Measurements from ENCODE around the gene GALNT10. TPM values are rescaled to one million over a fixed set of nuclear protein-coding genes. Genes with fewer than 3 reads are reported as not detected.
"Not testable (repeated sequence)": the region's sequence is repeated elsewhere in the genome, so short reads cannot be mapped to it uniquely, and the experiment has no call there.

GALNT10 gene, protein sequence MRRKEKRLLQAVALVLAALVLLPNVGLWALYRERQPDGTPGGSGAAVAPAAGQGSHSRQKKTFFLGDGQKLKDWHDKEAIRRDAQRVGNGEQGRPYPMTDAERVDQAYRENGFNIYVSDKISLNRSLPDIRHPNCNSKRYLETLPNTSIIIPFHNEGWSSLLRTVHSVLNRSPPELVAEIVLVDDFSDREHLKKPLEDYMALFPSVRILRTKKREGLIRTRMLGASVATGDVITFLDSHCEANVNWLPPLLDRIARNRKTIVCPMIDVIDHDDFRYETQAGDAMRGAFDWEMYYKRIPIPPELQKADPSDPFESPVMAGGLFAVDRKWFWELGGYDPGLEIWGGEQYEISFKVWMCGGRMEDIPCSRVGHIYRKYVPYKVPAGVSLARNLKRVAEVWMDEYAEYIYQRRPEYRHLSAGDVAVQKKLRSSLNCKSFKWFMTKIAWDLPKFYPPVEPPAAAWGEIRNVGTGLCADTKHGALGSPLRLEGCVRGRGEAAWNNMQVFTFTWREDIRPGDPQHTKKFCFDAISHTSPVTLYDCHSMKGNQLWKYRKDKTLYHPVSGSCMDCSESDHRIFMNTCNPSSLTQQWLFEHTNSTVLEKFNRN
- total RNA-seq (2014; rRNA removed; shearing (Covaris generic)), result 18.1 and 18.6 TPM in 2 replicates

DNA sequence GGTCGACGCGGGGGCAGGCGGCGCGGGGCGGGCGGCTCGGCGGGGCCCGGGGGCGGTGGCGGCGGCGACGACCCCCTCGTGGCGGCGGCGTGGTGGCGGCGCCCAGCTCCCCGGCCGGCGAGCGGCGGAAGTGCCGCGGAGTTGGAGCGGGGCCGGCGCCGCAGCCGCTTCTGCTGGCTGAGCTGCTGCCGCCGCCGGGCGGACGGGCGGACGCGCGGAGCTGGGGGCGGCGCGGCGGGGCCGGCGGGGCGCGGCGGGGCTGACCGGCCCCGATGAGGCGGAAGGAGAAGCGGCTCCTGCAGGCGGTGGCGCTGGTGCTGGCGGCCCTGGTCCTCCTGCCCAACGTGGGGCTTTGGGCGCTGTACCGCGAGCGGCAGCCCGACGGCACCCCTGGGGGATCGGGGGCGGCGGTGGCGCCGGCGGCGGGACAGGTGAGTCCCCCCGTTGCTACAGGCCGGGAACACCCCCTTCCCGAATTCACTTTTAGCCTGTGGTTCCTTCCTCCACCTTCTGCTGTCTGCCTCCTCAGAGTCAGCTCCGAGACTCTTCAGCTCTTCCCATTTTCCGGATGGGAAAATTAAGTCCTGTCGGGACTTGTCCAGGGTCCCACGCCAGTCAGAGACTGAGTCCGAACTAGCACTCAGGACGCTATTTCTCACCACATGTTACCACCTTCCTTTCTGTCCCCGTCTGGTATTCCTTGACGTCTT is at the start of gene GALNT10:
TSS of gene GALNT10 (plus strand) at position 139 of the 710 bp plus-strand sequence. CDS start at position 273, 134 bp downstream.
- peak within 1 kb of the TSS; percentile 74 for H3K4me3 ChIP-seq
- DNase-seq, result peak; percentile 56 to 68
- H3K27me3 ChIP-seq, result no peaks in the 10 kb centered on the region
- H3K27ac ChIP-seq, result peak within 1 kb of the TSS; percentile 28
- no peaks in the 10 kb centered on the region for H3K9me3 ChIP-seq (replicated peaks)
- no peaks in the 10 kb centered on the region for H3K36me3 ChIP-seq
- peaks cover 11% of the 10 kb centered on the region for H3K4me1 ChIP-seq

DNA sequence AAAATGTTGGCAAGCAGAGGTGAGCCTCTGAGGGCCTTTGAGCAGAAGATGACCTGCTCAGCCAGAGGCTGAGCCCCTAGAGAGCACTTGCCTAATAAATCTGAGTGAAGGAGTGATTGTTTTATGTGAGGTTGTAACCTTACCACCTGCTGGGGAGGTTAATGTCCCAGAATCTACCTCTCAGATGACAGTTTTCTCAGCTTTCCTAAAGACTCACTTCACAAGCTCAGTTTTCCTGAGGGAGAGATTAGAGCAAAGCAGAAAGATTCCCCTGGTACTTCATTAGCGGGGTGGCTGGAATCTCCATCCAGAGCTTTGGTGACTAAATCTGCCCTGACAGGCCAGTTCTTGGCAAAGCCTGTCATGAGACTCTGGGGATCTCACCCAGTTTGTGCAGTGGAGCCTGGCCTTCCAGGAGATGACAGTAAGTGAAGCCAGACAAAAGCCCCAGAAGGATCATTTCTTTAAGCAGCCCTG is 48.8 kb upstream of the GALNT10 start:
- Histone ChIP-seq H3K4me3 (no peak overlapping the region), H3K9me3 (replicated peaks) (no peaks in the 10 kb centered on the region), H3K27ac (no peak overlapping the region), H3K27me3 (peaks cover 14% of the 10 kb centered on the region; the same call in 1 of the 2 replicates), H3K36me3 (no peaks in the 10 kb centered on the region), H3K4me1 (peaks cover 9% of the 10 kb centered on the region; the same call in 1 of the 2 replicates)
- no peak for DNase-seq

DNA sequence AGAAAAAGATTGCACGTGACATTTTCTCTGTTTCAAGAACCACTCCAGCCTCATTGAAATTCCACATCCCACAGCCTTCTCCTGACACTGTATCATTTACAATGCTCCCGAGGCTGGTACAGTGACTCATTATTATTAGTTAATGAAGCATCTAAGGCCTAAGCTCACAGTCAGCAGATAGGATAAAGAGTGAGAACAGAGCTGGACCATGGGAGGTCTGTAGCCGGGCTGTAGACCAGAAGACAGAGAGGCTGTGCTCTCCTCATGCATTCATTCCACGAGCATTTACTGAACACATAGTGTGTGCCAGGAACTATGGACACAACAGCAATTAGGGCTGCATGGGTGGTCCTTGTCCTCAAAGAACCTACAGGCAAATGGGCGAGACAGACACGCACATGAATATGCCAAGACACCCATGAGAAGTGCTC is 47.3 kb upstream of the GALNT10 start:
- Histone ChIP-seq H3K27ac (no peak overlapping the region), H3K4me1 (peaks cover 9% of the 10 kb centered on the region; the same call in 1 of the 2 replicates), H3K4me3 (no peak overlapping the region), H3K9me3 (replicated peaks) (no peaks in the 10 kb centered on the region), H3K27me3 (peaks cover 10% of the 10 kb centered on the region; the same call in 1 of the 2 replicates), H3K36me3 (no peaks in the 10 kb centered on the region)
- DNase-seq, result peak; percentile 52 to 54

DNA sequence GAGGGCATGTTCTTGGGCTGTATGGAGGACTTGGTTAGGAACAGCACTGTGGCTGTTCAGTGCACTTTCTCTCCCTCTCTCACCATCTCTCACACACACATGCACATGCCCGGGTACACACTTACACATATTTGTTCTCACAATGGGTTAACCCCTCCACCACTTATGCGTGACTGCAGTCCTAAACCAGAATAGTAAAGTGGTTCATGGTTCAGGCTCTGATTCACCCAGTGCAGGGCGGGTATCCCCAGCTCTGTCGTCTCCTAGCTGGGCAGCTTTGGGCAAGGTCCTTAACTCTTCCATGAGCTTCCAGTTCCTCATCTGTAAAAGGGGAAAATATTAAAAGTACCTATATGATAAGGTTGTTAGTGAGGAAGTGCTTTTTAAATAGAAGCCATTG is 45.3 kb upstream of the GALNT10 start:
- no peak for DNase-seq
- no peaks in the 10 kb centered on the region for H3K36me3 ChIP-seq
- no peaks in the 10 kb centered on the region for H3K27me3 ChIP-seq
- no peak overlapping the region for H3K27ac ChIP-seq
- no peak overlapping the region for H3K4me3 ChIP-seq
- peaks cover 9% of the 10 kb centered on the region; the same call in 1 of the 2 replicates for H3K4me1 ChIP-seq
- no peaks in the 10 kb centered on the region for H3K9me3 ChIP-seq (replicated peaks)

DNA sequence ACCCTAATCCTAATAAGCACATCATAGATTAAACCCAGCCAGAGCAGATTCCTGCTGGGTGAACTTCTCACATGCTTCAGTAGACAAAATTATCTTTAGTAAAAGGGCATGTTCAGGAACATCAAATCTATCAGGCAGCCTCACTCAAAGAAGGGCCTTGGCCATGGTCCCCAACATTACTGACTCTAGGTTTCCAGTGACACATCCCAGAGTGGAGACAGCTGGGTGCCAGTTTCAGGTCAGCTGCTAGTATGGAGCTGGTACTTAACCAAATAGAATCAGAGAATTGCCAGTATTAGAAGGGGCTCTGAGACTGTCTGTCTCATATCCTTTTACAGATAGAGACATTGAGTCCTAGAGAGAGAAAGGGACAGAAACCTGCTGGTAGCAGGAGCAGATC is 44.1 kb upstream of the GALNT10 start:
- no peak for DNase-seq
- Histone ChIP-seq H3K4me1 (peaks cover 9% of the 10 kb centered on the region; the same call in 1 of the 2 replicates), H3K27ac (no peak overlapping the region), H3K36me3 (no peaks in the 10 kb centered on the region), H3K27me3 (peaks cover 4% of the 10 kb centered on the region; the same call in 1 of the 2 replicates), H3K9me3 (replicated peaks) (no peaks in the 10 kb centered on the region), H3K4me3 (no peak overlapping the region)

DNA sequence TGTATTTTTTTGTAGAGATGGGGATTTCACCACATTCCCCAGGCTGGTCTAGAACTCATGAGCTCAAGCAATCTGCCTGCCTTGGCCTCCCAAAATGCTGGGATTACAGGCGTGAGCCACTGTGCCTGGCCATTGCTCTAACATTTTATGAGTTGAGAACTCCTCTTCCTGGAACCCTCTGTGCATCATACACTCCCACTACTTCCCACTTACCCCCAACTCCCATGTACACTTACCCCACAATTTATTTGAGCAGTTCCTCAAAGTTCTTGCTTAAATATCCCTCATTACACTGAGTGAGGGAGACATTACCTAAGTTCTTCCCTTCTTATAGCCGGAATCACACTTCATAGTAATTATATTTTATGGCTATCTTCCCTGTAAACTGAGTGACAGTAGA is 42.9 kb upstream of the GALNT10 start:
- Histone ChIP-seq H3K36me3 (no peaks in the 10 kb centered on the region), H3K27ac (no peak overlapping the region), H3K27me3 (peaks cover 4% of the 10 kb centered on the region; the same call in 1 of the 2 replicates), H3K4me3 (no peak overlapping the region), H3K4me1 (peaks cover 9% of the 10 kb centered on the region; the same call in 1 of the 2 replicates), H3K9me3 (replicated peaks) (no peaks in the 10 kb centered on the region)
- DNase-seq, result no peak

DNA sequence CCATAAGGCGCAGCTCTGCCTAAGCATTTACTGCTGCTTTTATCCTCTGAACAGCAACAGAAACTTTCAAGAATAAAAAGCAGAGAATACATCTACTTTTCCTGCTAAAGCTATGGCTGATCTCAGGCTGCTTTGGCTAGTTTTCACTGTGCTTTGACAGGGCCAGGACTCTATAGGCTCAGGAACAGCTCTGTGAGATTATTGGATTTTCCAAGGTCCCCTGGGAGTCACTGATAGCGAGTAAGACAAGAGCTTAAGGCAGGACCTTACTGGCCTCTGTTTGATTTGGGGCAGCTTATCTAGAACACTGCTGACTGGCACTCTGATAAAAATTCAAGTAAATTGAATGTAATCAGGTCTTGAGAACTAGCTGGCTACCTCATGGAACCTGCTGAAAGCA is 40.1 kb upstream of the GALNT10 start:
- not testable (repeated sequence) for H3K4me1 ChIP-seq; H3K9me3 ChIP-seq (replicated peaks); H3K4me3 ChIP-seq; H3K27ac ChIP-seq; H3K36me3 ChIP-seq; H3K27me3 ChIP-seq; DNase-seq

DNA sequence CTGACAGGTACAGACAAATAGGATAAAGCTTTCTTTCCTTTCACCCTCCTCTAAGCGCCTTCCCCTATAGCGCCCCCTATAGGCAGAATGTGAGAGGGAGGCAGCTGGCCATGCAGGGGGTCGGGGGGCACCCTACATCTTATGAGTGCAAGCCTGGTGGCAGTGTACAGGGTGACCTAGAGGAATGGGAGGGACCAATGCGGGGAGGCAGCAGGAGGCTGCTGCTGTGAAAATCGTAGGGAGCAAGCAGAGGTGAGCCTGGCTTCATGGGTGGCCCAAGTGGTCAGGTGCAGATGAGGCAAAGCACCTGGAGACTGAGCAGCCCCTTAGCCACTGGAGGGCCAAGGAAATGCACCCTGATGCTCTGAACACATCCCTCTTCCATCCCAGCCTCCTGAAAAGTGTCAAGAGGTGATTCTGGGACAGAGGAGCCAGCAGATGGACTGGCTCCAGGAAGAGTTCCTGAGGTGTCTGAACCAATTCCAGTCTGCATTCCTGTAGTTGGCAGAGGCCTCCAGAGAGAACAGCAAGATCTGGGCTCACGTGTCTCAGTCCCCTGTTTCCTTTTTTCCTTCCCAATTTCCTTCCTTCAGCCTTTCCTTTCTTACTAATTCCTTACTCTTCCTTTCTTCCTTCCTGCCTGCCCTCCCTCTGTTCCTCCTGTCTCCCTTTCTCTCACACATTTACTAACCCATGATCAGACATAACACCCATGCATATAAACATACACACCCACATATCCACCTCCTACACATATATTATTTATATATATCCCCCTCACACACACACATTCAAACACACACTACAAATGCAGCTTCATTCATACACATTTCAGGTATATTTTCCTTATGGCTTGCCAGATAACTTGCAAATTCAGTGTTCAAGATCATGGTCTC is 32.8 kb upstream of the GALNT10 start:
- Histone ChIP-seq H3K4me1 (no peaks in the 10 kb centered on the region), H3K36me3 (no peaks in the 10 kb centered on the region), H3K27ac (no peak overlapping the region), H3K27me3 (no peaks in the 10 kb centered on the region), H3K9me3 (replicated peaks) (no peaks in the 10 kb centered on the region), H3K4me3 (no peak overlapping the region)
- DNase-seq, result no peak

DNA sequence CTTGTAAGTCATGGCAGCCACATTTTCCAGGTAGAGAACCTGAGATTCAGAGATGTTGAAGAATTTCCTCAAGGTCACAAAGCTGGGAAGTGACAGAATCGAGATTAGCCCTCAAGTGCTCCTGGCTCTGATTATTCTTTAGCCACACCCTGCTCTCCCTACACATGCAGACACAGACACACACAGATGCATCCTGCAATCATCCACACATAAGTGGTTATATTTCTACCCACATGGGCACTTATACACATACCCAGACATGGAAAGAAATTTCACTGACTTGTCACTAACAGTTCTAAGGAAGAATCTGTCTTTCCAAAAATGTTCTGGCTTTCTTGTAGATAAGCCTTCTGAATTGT is 32.2 kb upstream of the GALNT10 start:
- H3K9me3 ChIP-seq (replicated peaks), result no peaks in the 10 kb centered on the region

DNA sequence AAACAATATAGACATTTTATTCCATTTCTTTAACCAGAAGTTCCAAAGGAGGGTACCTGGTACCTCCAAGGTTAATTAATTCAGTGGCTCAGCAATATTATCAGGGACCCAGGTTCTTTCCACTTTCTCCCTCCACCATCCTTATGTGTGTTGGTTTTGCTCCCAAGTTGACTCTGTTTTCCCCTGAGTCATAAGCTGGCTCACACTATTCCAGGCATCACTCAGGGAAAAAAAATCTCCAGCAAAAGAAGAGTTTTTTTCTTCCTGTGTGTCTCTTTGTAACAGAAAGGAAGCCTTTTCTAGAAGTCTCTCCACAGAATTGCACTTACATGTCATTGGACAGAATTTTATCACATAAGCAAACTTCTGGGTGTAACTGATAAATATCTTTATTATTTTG is 31.2 kb upstream of the GALNT10 start:
- Histone ChIP-seq H3K4me3 (no peak overlapping the region), H3K27me3 (no peaks in the 10 kb centered on the region), H3K9me3 (replicated peaks) (no peaks in the 10 kb centered on the region), H3K4me1 (peaks cover 13% of the 10 kb centered on the region), H3K27ac (no peak overlapping the region), H3K36me3 (no peaks in the 10 kb centered on the region)
- no peak for DNase-seq

More for the DNA sequence above, 32.2 kb upstream of the GALNT10 start:
- no peak for DNase-seq
- Histone ChIP-seq H3K27me3 (no peaks in the 10 kb centered on the region), H3K4me1 (peaks cover 4% of the 10 kb centered on the region), H3K4me3 (no peak overlapping the region), H3K27ac (no peak overlapping the region), H3K36me3 (no peaks in the 10 kb centered on the region)

DNA sequence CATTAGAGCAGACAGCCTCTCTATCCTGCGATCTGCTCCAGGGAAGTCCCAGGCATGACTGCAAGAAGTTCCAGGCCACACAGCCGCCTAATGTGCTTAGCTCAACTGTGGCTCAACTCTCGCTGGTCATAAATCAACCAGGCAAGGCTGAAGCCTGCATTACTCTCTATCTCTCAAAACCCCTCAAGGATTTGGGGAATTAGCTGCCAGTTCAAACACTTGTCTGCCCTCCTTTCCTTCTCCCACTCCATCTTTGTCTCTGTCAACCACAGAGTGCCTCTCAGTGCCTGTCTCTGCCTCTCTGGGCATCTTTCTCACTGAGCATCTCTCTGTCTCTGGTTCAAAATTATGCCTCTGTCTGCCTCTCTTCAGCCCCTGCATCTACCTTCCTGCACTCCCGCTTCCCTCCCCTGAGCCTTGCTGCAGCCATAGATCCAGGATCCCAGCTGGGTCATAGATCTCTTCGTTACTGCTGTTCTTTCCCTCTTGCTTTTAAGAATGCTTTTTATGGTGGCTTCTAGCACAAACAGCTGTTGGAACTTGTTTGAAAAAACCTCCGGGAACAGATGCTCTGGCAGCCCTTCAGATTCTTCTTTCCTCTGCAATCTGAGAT is 27.9 kb upstream of the GALNT10 start:
- Histone ChIP-seq H3K4me3 (peak overlapping the region; percentile 4), H3K27ac (peak overlapping the region; percentile 36), H3K36me3 (no peaks in the 10 kb centered on the region), H3K27me3 (no peaks in the 10 kb centered on the region), H3K4me1 (peaks cover 18% of the 10 kb centered on the region), H3K9me3 (replicated peaks) (no peaks in the 10 kb centered on the region)
- peak; percentile 65 to 83 for DNase-seq

DNA sequence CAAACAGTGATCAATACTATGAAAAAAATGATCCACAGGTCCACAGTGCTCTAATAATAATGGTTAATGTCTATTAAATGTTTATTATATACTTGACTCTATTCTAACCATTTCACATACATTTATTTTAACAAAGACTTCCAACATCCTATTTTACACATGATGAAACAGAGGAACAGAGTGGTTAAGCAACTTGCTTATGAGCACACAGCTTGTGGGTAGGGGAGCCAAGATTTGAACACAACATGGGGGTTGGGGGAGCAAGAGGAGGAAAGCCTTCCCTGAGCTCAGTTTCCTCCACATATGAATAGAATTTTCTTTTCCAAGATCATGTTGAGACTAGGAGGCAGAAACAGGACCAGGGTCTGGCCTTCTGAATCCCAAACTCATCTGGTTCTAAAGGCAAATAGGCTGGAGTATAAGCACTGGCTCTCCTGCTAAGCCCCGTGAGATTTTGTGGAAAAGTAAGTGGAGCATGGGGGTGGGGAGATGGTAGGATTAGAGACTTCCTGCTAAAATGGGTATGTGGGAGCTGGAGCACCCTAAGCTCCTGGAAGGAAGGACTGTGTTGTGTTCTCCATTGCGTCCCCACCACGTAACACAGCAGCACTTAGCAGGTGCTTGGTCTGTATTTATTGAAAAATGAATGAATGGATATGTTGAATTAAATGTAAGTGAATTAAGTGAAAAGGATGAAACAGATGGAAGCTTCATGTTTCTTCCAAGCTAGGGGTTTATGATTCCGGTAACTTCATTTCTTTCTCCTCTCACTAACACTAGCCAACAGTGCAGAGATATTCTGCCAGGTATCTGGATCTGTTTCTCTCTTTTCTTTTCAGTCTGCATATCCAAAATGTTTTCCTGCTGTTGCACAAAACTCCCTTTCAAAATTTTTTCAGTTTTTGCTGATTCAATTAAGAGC is 26.9 kb upstream of the GALNT10 start:
- peaks cover 18% of the 10 kb centered on the region for H3K4me1 ChIP-seq
- H3K27me3 ChIP-seq, result no peaks in the 10 kb centered on the region
- no peak overlapping the region for H3K27ac ChIP-seq
- peak; percentile 21 to 62 for DNase-seq
- no peak overlapping the region for H3K4me3 ChIP-seq
- H3K9me3 ChIP-seq (replicated peaks), result no peaks in the 10 kb centered on the region
- no peaks in the 10 kb centered on the region for H3K36me3 ChIP-seq

DNA sequence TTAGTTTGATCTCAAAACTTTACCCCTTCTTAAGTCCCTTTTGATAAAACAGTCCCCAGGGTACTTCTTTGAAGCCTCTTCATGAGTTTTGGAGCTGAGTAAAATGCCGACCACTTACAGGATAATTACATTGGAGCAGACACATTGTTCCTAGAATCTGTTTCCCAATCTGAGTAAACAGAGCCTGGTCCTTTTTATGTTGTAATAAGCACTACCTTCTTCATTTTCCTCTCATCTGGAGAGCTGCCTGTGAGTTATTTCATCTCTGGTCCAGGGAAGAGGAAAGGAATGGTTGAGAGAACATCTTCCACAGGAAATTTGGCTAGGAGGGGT is 26.3 kb upstream of the GALNT10 start:
- no peaks in the 10 kb centered on the region for H3K36me3 ChIP-seq
- H3K9me3 ChIP-seq (replicated peaks), result no peaks in the 10 kb centered on the region
- H3K4me1 ChIP-seq, result peaks cover 18% of the 10 kb centered on the region
- DNase-seq, result no peak
- no peaks in the 10 kb centered on the region for H3K27me3 ChIP-seq
- H3K27ac ChIP-seq, result no peak overlapping the region
- no peak overlapping the region for H3K4me3 ChIP-seq
